GM18526 (cell line): ENCODE measurements around the gene ACER2.
A peak's percentile ranks its signal among the peaks of the same experiment; 100 is the strongest.

Source experiments
- POLR2A ChIP-seq: IDR thresholded peaks from 3 replicates; pipeline ENCODE4 v1.6.1; 2011; ENCODE audit not compliant: insufficient read length; ENCODE audit errors: extremely low read depth

ACER2 gene

DNA sequence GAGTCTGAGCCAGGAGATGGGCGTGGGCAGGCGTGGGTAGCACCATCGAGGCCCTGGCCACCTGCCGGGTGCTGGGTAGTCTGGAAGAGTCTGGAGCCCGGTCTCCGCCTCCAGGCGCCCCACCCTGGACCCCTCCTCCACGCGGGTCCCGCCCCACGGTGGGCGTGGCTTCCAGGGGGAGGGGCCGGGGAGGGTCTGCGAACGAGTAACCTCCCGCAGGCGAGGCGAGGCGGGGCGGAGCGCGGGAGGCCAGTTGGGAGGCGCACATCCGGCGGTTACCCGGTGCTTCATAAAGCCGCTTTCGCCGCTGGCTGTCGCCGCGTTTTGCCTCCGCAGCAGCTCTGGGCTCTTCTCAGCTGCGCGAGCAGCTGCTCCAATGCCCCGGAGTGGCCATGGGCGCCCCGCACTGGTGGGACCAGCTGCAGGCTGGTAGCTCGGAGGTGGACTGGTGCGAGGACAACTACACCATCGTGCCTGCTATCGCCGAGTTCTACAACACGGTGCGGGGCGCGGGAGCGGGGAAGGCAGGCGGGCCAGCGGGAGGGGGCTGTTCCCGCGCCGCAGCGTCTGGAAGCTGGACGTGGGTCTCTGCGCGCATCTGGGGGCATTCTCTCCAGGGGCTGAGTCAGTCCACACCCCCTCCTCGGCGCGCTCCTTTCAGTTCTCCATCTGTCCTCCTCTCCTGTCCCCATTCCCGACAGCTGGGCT lies at the start of gene ACER2:
Gene ACER2 (plus strand): TSS at position 317 of the 708 bp plus-strand sequence. CDS start 76 bp downstream, at position 393.
- peak; percentile 73 for TF ChIP-seq POLR2A

DNA sequence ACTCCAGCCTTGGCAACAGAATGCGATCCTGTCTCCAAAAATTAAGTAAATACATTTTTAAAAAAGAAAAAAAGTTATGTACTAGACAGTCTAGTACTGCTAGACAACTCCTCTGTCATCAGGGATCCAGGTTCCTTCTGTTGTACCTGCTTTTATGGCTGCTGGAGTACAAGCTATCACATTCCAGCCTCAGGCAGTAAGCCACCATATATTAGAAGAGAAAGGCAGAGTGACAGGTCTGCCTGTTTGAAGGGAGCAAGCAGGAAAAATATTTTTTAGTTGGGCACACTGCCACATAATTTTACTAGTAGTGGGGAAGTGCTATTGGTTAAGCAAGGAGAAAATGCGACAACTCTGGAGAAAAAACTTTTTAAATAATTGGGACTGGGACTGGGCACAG lies 39.7 kb upstream of the ACER2 start:
- TF ChIP-seq POLR2A = no peak

DNA sequence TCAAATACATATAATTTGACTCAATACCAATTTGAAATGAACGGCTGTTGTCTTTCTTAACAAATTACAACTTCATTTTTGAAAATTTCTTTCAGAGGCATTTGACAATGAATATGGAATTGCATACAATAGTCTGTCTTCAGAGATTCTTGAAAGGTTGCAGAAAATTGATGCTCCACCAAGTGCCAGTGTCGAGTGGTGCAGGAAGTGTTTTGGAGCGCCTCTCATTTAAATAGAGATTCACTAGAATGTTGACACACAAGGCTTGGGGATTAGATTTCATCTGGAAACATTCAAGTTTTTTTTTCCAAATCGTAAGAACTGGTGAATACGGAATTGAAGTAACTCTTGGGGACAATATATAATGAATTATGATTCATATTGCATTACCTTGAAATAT lies 36.9 kb upstream of the ACER2 start:
- no peak for TF ChIP-seq POLR2A

DNA sequence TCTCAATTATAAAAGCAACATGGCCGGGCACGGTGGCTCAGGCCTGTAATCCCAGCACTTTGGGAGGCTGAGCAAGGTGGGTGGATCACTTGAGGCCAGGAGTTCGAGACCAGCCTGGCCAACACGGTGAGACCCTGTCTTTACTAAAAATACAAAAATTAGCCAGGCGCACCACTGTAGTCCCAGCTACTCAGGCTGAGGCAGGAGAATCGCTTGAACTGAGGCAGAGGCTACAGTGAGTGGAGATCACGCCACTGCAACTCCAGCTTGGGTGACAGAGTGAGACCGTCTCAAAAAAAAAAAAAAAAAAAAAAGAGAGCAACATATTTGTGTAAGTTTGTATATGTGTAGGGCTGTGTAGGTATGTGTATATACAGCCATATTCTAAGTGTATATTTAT lies 36.2 kb upstream of the ACER2 start:
- TF ChIP-seq POLR2A = no peak

DNA sequence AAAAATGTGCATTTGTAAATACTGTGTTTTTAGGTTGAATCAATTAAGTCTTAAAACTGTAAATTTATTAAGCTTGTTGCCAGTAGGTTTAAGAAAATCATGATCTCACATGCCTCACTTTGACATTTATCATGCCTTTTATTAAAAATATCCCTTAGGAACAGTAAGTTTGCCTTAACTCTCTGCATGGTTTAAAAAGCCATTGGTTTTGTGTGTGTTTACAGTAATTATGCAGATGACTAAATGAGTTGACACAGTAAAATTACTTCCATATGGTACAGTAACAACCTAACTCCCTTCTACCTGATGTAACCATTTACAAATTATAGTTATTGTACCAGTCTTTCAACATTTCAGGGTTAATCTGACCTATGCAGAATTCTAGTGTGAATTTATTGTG lies 35.3 kb upstream of the ACER2 start:
- TF ChIP-seq POLR2A = no peak

DNA sequence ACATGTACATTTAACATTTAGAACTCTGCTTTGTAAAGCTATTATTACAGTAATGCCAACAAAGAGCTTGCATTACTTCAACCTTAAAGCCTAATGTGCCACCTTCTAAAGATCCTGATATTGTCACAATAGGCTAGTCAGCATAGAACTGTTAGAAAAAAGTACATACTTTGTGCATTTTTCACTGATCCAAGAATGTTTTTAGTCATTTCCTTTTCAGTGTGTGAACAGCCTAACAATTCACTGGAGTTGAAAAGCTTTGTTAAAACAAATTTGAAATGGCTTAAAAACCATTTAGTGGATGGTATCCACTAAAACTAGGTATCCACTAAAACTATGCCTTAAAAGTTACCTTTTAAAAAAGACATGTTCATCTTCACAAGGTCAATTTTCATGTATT lies 33.3 kb upstream of the ACER2 start:
- no peak for TF ChIP-seq POLR2A

DNA sequence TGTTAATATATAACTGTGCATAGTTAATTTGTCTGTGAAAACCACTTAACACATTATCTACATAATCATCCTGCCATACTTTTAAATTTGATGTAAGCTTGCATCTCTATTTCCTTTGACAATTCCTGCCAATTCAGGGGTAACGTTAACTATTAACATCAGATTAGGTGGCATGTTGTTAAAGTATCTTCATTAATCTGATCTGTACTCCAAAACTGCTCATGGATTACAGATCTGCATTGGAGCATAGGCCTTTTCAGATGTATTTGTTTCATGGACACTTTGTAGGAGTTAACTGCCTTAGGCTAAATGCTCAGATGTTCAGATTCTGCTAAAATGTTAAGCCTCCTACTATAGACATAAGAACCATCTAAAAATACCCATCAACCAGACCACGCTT lies 31.9 kb upstream of the ACER2 start:
- no peak for TF ChIP-seq POLR2A

DNA sequence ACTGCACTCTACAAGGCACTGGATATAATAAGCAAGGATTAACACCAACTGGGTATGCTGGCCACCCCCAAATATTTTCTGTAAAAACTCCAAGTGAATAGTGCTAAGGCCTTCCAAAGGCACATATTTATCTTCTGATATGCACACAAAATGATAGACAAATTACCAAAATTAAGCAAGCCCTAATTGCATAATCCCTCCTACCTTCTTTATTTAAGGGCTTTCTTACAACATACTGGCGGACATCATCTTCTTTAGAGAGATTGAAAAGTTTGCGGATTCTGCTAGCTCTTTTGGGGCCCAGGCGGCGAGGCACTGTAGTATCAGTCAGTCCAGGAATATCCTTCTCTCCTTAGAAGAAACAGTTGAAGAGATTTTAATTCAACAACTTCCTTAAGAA lies 30.6 kb upstream of the ACER2 start:
- TF ChIP-seq POLR2A = no peak

DNA sequence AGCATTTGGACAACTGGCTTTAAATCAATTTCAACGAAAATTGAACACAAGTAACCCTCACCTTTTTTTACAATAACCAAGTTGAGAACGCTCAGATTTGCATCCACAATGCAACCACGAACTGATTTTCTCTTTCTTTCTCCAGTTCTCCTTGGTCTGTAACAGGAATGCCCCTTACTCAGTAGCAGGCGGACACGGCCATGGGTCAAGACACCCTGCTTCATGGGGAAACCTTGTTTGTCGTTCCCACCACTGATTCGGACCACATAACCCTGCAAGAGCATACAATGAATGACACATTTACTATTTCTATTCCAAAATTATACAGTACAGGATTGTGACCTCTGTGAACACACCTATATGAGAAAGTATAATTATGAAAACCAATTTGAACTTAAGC lies 30.2 kb upstream of the ACER2 start:
- no peak for TF ChIP-seq POLR2A

DNA sequence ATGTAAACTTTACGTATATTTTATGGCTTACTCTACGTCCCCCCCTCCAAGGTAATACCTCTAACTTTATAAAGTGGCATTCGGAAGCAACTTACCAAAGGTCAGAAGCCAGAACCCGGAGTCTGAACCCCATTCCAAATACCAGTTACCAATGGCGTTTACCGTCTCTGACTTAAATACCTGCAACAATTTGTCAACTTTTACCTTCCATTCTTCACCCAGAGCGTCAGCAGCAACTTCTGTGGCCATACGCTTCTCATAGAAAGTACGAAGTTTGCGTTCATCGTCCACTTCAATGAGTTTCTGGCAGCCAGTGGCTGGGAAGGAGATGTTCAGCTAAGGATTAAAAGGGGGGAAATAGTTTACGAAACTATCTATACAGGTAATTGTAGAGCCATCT lies 29.5 kb upstream of the ACER2 start:
- TF ChIP-seq POLR2A = no peak

DNA sequence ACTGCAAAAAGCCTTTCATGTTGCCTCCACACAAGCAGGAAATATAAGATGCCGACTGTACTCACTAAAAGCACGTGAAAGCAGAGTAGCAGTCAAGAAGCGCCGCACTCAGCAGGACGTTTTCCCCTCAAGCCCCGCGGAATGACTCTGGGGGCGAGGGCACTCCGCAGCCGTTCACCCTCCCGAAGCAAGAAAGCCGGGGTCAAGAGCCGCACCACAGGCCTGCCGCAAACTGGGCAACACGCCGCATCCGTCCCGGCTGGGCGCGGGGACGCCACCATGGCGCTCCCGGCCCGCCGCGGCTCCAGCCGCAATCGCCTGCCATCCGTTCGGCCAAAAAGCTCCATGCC lies 29.1 kb upstream of the ACER2 start:
- no peak for TF ChIP-seq POLR2A

DNA sequence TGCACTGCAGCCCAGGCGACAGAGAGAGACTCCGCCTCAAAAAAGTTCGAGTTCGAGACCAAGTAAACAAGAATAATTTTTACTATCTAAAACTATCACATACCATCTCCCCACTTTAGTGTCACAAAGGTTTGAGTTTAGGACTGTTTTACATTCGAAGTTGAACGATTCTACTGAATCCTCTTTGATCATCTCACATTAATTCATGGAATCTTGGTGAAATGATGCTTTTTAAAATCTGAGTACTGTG lies 28.1 kb upstream of the ACER2 start:
- TF ChIP-seq POLR2A = no peak

DNA sequence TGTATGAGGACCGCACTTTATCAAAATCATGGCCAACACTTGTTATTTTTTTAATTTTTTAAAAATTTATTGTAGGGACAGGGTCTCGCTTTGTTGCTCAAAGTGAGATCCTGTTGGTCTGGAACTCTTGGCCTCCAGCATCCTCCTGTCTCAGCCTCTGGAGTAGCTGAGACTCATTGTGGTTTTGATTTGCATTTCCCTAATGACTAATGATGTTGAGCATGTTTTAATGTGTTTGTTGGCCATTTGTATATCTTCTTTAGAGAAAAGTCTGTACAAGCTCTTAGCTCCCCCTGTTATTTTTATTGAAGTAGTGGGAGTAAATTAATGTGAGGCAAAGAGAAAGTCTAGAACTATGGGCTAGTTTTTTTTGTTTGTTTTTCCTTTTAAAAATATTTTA lies 27.2 kb upstream of the ACER2 start:
- no peak for TF ChIP-seq POLR2A

DNA sequence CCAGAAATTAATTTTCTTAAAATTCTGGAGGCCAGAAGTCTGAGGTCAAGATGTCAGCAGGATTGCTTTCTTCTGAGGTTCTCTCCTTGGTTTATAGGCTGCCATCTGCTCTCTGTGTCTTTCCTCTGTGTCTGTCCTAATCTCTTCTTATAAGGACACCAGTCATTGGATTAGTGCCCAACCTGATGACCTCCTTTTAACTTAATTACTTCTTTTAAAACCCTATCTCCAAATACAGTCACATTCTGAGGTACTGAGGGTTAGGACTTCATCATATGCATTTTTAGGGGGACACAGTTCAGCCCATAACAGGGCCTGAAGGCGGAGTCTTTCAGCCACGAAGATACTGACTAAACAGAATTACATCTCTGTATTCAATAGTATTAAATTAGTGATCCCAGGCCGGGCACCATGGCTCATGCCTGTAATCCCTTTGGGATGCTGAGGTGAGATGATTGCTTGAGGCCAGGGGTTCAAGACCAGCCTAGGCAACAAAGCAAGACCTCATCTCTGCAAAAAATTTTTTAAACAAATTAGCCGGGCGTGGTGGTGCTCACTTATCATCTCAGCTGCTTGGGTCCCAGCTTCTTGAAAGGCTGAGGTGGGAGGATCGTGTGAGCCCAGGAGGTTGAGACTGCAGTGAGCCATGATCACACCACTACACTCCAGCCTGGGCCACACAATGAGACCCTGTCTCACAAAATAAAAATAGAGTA lies 22.9 kb upstream of the ACER2 start:
- TF ChIP-seq POLR2A = no peak

DNA sequence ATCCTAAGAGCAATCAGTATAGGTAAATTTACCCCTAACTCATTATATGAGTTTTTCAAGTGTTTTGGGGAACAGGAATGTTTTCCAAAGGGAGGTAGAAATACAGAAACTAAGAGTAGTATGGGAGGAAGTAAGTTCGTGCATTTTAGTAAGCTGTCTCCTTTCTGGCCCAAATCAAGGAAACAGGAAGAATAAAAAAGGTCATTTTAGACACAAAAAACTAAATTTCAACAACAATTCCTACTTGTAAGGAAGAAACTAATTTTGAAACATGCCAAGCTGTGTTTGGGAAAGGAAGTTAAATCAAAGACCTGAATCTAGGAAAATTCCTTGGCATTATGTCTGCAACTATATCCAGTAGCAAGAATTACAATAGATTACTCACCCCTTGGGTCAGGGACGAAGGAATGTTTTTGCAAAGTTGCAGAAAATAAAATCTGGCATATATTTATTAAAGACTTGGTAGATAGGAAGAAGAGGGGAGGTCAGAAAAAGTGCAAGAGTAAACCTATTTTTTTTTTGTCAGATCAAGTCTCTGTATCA lies 22.2 kb upstream of the ACER2 start:
- TF ChIP-seq POLR2A = no peak

DNA sequence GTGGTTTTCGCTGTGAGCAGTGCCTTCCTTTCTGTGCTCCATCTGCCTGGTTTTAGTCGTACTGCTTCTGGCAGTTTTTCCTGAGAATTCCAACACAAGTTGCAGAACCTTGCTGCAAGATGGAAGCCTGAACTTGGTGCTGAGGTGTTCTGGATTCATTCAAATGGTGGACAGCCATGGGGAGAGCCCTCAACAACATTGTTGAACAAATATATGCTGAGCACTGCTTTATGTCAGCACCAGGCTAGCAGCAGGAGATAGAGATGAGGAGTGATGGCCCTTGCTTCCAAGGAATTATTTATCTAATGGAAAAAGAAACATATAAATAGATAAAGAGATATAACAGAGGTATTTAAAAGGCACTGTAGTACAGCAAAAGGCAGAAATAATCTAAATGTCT lies 21.5 kb upstream of the ACER2 start:
- TF ChIP-seq POLR2A = no peak

DNA sequence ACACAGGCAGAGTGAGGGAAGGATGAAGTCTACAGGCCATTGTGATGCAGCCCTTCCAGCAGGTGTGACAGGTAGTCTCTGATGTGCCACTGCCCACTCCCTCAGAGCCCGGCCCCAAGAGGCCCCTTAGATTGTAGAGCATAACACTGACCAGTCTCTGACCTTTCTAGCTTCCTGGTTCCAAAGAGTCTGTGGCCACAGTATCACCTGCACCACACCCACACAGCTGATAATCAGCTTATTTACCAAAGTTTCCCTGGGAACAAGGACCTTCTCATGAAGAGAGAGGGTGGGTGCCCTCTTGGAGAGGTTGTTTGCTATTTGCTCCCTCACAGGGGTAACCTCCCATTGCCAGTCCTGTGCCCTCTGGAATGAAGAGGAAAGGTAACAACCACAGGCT lies 11.0 kb upstream of the ACER2 start:
- no peak for TF ChIP-seq POLR2A
